GM23338 (cell line): Measurements from ENCODE around the gene NT5DC3. TPM values are rescaled to one million over a fixed set of nuclear protein-coding genes. Genes with fewer than 3 reads are reported as not detected.

Experiments used
- ATAC-seq: fragments of 200-7000 bp; cut with Tn5 transposase; 3 replicates; pipeline ENCODE4 v1.9.1; 2020
- DNase-seq: peaks from one replicate; pipeline ENCODE4 v3.0.0-alpha.2; 2015; ENCODE audit warnings: low spot score
- H2AFZ ChIP-seq: fragments of 200-600 bp; sonication (generic); 2 replicates; pipeline ENCODE4 v1.8.0; 2016; ENCODE audit warnings: antibody characterized with exemption, mild to moderate bottlenecking, moderate library complexity
- H3F3A ChIP-seq: fragments of 200-600 bp; sonication (generic); replicated peaks from 2 replicates; pipeline ENCODE4 v1.8.0; 2017; ENCODE audit warnings: antibody characterized with exemption, mixed run types, low read depth
- H3K27ac ChIP-seq: fragments of 200-600 bp; sonication (generic); 2 replicates; pipeline ENCODE4 v1.6.1; 2016; ENCODE audit warnings: low read depth
- H3K27me3 ChIP-seq: fragments of 200-600 bp; sonication (generic); 2 replicates; pipeline ENCODE4 v1.8.0; 2016; ENCODE audit warnings: mild to moderate bottlenecking, mixed run types, moderate library complexity; ENCODE audit not compliant: insufficient read depth
- H3K36me3 ChIP-seq: fragments of 200-600 bp; sonication (generic); 2 replicates; pipeline ENCODE4 v1.8.0; 2016; ENCODE audit warnings: mild to moderate bottlenecking; ENCODE audit not compliant: insufficient read depth
- H3K4me1 ChIP-seq: fragments of 200-600 bp; sonication (generic); 2 replicates; pipeline ENCODE4 v1.8.0; 2016; ENCODE audit warnings: mild to moderate bottlenecking, moderate library complexity; ENCODE audit not compliant: insufficient read depth
- H3K4me2 ChIP-seq: fragments of 200-600 bp; sonication (generic); 2 replicates; pipeline ENCODE4 v1.7.1; 2017; ENCODE audit warnings: mixed run types
- H3K4me3 ChIP-seq: fragments of 200-600 bp; sonication (generic); 2 replicates; pipeline ENCODE4 v1.6.1; 2016; ENCODE audit warnings: mixed run types
- H3K79me2 ChIP-seq: fragments of 200-600 bp; sonication (generic); replicated peaks from 2 replicates; pipeline ENCODE4 v1.8.0; 2017; ENCODE audit warnings: mild to moderate bottlenecking; ENCODE audit not compliant: insufficient read depth
- H3K9me2 ChIP-seq: fragments of 200-600 bp; sonication (generic); 2 replicates; pipeline ENCODE4 v1.8.0; 2017; ENCODE audit not compliant: insufficient read depth
- H4K20me1 ChIP-seq: fragments of 200-600 bp; sonication (generic); replicated peaks from 2 replicates; pipeline ENCODE4 v1.8.0; 2017; ENCODE audit warnings: mild to moderate bottlenecking; ENCODE audit not compliant: insufficient read depth
- H3K27ac Mint-ChIP-seq: 2 replicates; pipeline ENCODE4 v1.8.0; 2020; ENCODE audit warnings: inconsistent platforms, mild to moderate bottlenecking, moderate library complexity, mixed read lengths
- H3K27me3 Mint-ChIP-seq: 3 replicates; pipeline ENCODE4 v1.8.0; 2022; ENCODE audit warnings: low read depth, mild to moderate bottlenecking, moderate library complexity, mixed read lengths, inconsistent platforms; ENCODE audit not compliant: insufficient read depth, poor library complexity
- H3K36me3 Mint-ChIP-seq: 3 replicates; pipeline ENCODE4 v1.8.0; 2021; ENCODE audit warnings: low read depth, mild to moderate bottlenecking, inconsistent platforms, moderate library complexity, mixed read lengths
- H3K4me1 Mint-ChIP-seq: 3 replicates; pipeline ENCODE4 v1.8.0; 2020; ENCODE audit warnings: mild to moderate bottlenecking, inconsistent platforms, mixed read lengths
- H3K4me3 Mint-ChIP-seq: 3 replicates; pipeline ENCODE4 v1.8.0; 2021; ENCODE audit warnings: moderate library complexity, mild to moderate bottlenecking, inconsistent platforms, mixed read lengths
- H3K9me3 Mint-ChIP-seq: 3 replicates; pipeline ENCODE4 v1.8.0; 2020; ENCODE audit warnings: moderate library complexity, mild to moderate bottlenecking, inconsistent platforms, mixed read lengths
- EZH2 ChIP-seq: fragments of 200-600 bp; sonication (generic); IDR thresholded peaks from one replicate; pipeline ENCODE4 v1.8.0; 2017; ENCODE audit warnings: antibody characterized with exemption, mild to moderate bottlenecking, low read depth; ENCODE audit not compliant: unreplicated experiment
- ZNF331 ChIP-seq: fragments of 250-450 bp; sonication (Bioruptor Pico); IDR thresholded peaks from 2 replicates; pipeline ENCODE4 v1.5.0; 2020; ENCODE audit warnings: low read depth, mild to moderate bottlenecking, moderate library complexity
- polyA plus RNA-seq: library from polyadenylated mRNA; unstranded; fragments of >200 nt; fragmentation: Nextera tagmentation; extraction: Ambion mirVana; gene quantifications from 2 replicates; pipeline ENCODE4 v1.2.1, GENCODE V29; 2016
- total RNA-seq: library from RNA; depleted of rRNA; stranded (reverse); fragments of >200 nt; shearing (Covaris generic); gene quantifications from 2 replicates; pipeline ENCODE4 v1.2.3, GENCODE V29; 2014
- TF ChIP-seq, protein P1 (sequence below): IDR thresholded peaks from one replicate; pipeline ENCODE4 v1.6.1; 2018; ENCODE audit warnings: antibody characterized with exemption; ENCODE audit not compliant: unreplicated experiment
- TF ChIP-seq, protein P2 (sequence below): fragments of 250-450 bp; sonication (Bioruptor Pico); IDR thresholded peaks from 2 replicates; pipeline ENCODE4 v1.5.0; 2020; ENCODE audit warnings: mild to moderate bottlenecking, moderate library complexity
- TF ChIP-seq, protein P3 (sequence below): IDR thresholded peaks from 2 replicates; pipeline ENCODE4 v1.6.1; 2016; ENCODE audit warnings: antibody characterized with exemption
- TF ChIP-seq, protein P4 (sequence below), 2 experiments: fragments of 200-600 bp in 1 of 2; sonication (generic) in 1 of 2; conservative IDR thresholded peaks; 2 replicates each; pipeline versions ENCODE4 v1.5.1 to v1.6.1; 2016 to 2017; ENCODE audit warnings: antibody characterized with exemption in 2 of 2, low read depth in 2 of 2, mild to moderate bottlenecking in 2 of 2, moderate library complexity in 1 of 2

Gene NT5DC3
- total and polyA plus RNA-seq, 2 experiments from 2014 or later: 2.2 to 12.5 TPM

DNA sequence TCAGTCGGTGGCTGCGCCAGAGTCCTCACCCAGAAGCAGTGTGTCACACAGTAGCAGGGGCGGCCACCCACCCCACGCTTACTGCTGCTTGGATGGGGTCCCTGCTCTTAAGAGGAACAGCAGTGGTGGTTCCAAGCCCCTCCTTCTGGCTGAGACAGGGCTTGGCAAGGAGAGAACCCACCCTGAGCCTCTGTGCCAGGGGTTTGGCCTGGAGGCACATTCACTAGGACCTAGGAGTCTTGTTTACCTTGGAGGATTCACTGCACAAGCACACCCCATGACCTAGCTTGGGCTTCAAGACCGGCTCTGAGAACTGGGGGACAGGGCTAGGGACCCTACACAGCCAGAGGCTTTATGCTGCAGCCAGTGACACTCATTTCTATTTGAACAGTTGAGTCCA, 78.6 kb downstream of the NT5DC3 start:
- Histone ChIP-seq H2AFZ (no peak overlapping the region), H3K27me3 (no peaks in the 10 kb centered on the region), H3K4me1 (no peaks in the 10 kb centered on the region), H3K36me3 (no peaks in the 10 kb centered on the region), H3K4me2 (no peak overlapping the region), H3K27ac (no peak overlapping the region), H3K79me2 (no peaks in the 10 kb centered on the region), H3F3A (no peaks in the 10 kb centered on the region), H3K9me2 (no peaks in the 10 kb centered on the region), H3K4me3 (no peak overlapping the region), H4K20me1 (no peaks in the 10 kb centered on the region; the same call in 1 of the 2 replicates)
- Mint-ChIP-seq H3K4me1 (peaks cover 12% of the 10 kb centered on the region), H3K27me3 (peaks cover 2% of the 10 kb centered on the region), H3K4me3 (no peak overlapping the region), H3K9me3 (no peaks in the 10 kb centered on the region), H3K27ac (no peak overlapping the region), H3K36me3 (peaks cover 5% of the 10 kb centered on the region; the same call in 1 of the 3 replicates)
- ATAC-seq (no peak), DNase-seq (no peak)
- TF ChIP-seq, protein P1, sequence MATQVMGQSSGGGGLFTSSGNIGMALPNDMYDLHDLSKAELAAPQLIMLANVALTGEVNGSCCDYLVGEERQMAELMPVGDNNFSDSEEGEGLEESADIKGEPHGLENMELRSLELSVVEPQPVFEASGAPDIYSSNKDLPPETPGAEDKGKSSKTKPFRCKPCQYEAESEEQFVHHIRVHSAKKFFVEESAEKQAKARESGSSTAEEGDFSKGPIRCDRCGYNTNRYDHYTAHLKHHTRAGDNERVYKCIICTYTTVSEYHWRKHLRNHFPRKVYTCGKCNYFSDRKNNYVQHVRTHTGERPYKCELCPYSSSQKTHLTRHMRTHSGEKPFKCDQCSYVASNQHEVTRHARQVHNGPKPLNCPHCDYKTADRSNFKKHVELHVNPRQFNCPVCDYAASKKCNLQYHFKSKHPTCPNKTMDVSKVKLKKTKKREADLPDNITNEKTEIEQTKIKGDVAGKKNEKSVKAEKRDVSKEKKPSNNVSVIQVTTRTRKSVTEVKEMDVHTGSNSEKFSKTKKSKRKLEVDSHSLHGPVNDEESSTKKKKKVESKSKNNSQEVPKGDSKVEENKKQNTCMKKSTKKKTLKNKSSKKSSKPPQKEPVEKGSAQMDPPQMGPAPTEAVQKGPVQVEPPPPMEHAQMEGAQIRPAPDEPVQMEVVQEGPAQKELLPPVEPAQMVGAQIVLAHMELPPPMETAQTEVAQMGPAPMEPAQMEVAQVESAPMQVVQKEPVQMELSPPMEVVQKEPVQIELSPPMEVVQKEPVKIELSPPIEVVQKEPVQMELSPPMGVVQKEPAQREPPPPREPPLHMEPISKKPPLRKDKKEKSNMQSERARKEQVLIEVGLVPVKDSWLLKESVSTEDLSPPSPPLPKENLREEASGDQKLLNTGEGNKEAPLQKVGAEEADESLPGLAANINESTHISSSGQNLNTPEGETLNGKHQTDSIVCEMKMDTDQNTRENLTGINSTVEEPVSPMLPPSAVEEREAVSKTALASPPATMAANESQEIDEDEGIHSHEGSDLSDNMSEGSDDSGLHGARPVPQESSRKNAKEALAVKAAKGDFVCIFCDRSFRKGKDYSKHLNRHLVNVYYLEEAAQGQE: no peak
- TF ChIP-seq EZH2: no peak
- TF ChIP-seq, protein P2, sequence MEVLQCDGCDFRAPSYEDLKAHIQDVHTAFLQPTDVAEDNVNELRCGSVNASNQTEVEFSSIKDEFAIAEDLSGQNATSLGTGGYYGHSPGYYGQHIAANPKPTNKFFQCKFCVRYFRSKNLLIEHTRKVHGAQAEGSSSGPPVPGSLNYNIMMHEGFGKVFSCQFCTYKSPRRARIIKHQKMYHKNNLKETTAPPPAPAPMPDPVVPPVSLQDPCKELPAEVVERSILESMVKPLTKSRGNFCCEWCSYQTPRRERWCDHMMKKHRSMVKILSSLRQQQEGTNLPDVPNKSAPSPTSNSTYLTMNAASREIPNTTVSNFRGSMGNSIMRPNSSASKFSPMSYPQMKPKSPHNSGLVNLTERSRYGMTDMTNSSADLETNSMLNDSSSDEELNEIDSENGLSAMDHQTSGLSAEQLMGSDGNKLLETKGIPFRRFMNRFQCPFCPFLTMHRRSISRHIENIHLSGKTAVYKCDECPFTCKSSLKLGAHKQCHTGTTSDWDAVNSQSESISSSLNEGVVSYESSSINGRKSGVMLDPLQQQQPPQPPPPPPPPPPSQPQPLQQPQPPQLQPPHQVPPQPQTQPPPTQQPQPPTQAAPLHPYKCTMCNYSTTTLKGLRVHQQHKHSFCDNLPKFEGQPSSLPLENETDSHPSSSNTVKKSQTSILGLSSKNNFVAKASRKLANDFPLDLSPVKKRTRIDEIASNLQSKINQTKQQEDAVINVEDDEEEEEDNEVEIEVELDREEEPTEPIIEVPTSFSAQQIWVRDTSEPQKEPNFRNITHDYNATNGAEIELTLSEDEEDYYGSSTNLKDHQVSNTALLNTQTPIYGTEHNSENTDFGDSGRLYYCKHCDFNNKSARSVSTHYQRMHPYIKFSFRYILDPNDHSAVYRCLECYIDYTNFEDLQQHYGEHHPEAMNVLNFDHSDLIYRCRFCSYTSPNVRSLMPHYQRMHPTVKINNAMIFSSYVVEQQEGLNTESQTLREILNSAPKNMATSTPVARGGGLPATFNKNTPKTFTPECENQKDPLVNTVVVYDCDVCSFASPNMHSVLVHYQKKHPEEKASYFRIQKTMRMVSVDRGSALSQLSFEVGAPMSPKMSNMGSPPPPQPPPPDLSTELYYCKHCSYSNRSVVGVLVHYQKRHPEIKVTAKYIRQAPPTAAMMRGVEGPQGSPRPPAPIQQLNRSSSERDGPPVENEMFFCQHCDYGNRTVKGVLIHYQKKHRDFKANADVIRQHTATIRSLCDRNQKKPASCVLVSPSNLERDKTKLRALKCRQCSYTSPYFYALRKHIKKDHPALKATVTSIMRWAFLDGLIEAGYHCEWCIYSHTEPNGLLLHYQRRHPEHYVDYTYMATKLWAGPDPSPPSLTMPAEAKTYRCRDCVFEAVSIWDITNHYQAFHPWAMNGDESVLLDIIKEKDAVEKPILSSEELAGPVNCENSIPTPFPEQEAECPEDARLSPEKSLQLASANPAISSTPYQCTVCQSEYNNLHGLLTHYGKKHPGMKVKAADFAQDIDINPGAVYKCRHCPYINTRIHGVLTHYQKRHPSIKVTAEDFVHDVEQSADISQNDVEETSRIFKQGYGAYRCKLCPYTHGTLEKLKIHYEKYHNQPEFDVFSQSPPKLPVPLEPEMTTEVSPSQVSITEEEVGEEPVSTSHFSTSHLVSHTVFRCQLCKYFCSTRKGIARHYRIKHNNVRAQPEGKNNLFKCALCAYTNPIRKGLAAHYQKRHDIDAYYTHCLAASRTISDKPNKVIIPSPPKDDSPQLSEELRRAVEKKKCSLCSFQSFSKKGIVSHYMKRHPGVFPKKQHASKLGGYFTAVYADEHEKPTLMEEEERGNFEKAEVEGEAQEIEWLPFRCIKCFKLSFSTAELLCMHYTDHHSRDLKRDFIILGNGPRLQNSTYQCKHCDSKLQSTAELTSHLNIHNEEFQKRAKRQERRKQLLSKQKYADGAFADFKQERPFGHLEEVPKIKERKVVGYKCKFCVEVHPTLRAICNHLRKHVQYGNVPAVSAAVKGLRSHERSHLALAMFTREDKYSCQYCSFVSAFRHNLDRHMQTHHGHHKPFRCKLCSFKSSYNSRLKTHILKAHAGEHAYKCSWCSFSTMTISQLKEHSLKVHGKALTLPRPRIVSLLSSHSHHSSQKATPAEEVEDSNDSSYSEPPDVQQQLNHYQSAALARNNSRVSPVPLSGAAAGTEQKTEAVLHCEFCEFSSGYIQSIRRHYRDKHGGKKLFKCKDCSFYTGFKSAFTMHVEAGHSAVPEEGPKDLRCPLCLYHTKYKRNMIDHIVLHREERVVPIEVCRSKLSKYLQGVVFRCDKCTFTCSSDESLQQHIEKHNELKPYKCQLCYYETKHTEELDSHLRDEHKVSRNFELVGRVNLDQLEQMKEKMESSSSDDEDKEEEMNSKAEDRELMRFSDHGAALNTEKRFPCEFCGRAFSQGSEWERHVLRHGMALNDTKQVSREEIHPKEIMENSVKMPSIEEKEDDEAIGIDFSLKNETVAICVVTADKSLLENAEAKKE: no peak
- TF ChIP-seq ZNF331: no peak
- TF ChIP-seq, protein P3, sequence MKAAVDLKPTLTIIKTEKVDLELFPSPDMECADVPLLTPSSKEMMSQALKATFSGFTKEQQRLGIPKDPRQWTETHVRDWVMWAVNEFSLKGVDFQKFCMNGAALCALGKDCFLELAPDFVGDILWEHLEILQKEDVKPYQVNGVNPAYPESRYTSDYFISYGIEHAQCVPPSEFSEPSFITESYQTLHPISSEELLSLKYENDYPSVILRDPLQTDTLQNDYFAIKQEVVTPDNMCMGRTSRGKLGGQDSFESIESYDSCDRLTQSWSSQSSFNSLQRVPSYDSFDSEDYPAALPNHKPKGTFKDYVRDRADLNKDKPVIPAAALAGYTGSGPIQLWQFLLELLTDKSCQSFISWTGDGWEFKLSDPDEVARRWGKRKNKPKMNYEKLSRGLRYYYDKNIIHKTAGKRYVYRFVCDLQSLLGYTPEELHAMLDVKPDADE: no peak
- TF ChIP-seq, protein P4, sequence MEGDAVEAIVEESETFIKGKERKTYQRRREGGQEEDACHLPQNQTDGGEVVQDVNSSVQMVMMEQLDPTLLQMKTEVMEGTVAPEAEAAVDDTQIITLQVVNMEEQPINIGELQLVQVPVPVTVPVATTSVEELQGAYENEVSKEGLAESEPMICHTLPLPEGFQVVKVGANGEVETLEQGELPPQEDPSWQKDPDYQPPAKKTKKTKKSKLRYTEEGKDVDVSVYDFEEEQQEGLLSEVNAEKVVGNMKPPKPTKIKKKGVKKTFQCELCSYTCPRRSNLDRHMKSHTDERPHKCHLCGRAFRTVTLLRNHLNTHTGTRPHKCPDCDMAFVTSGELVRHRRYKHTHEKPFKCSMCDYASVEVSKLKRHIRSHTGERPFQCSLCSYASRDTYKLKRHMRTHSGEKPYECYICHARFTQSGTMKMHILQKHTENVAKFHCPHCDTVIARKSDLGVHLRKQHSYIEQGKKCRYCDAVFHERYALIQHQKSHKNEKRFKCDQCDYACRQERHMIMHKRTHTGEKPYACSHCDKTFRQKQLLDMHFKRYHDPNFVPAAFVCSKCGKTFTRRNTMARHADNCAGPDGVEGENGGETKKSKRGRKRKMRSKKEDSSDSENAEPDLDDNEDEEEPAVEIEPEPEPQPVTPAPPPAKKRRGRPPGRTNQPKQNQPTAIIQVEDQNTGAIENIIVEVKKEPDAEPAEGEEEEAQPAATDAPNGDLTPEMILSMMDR (conservative IDR thresholded peaks at IDR 0.05; ENCODE audit: low read depth in 2 of 2): no peak
